Thyroid gland (tissue), 4 donors: ENCODE data around the gene KHNYN. TPM values are rescaled to one million over a fixed set of nuclear protein-coding genes. Genes with fewer than 3 reads are reported as not detected.

ENCODE experiments used
- DNase-seq, 2 donors: peaks; one replicate each; pipeline ENCODE4 v3.0.0-alpha.2; 2019
- H3K27ac ChIP-seq, 3 donors: fragments of 200-600 bp; sonication (generic); 1 replicate in 2 of 3; 2 replicates in 1 of 3; pipeline ENCODE4 v1.5.1; 2016 to 2019; ENCODE audit warnings: mild to moderate bottlenecking in 1 of 3, moderate library complexity in 1 of 3
- H3K27me3 ChIP-seq: fragments of 200-600 bp; sonication (generic); one replicate; pipeline ENCODE4 v1.5.1; 2019
- H3K36me3 ChIP-seq, 2 donors: fragments of 200-600 bp; sonication (generic); one replicate each; pipeline ENCODE4 v1.5.1; 2016 to 2019
- H3K4me1 ChIP-seq, 2 donors: fragments of 200-600 bp; sonication (generic); one replicate each; pipeline ENCODE4 v1.5.1; 2017 to 2019
- H3K4me3 ChIP-seq, 3 donors: fragments of 200-600 bp; sonication (generic); replicated peaks in 1 of 3; 1 replicate in 2 of 3; 2 replicates in 1 of 3; pipeline ENCODE4 v1.5.1; 2016; ENCODE audit warnings: mild to moderate bottlenecking in 1 of 3
- H3K9me3 ChIP-seq: fragments of 200-600 bp; sonication (generic); one replicate; pipeline ENCODE4 v1.5.1; 2017
- POLR2A ChIP-seq, 2 donors: fragments of 450-650 bp; IDR thresholded peaks; one replicate each; pipeline ENCODE4 v1.6.1; 2017; ENCODE audit warnings: antibody characterized with exemption in 2 of 2, mild to moderate bottlenecking in 2 of 2, moderate library complexity in 1 of 2
- WGBS, 2 donors: methylation state at CpG; one replicate each; pipeline ENCODE4 v1.1.5; 2017; 5-methylcytosine and 5-hydroxymethylcytosine counted together
- intact Hi-C: fragments of 100-400 bp; cut with DNase I; formaldehyde crosslinking; loops from one replicate; pipeline ENCODE4 v1.15.1; 2023
- total RNA-seq, 4 donors: library from RNA; depleted of rRNA; stranded (reverse); fragments of >200 nt; gene quantifications; one replicate each; pipeline ENCODE4 v1.2.3, GENCODE V29; 2016
- TF ChIP-seq, protein P1 (sequence below), 6 experiments: fragments of 200-600 bp in 3 of 6; fragments of 450-650 bp in 3 of 6; sonication (generic) in 3 of 6; IDR thresholded peaks; one replicate each; pipeline ENCODE4 v1.5.1; 2016 to 2019; ENCODE audit warnings: antibody characterized with exemption in 6 of 6, mild to moderate bottlenecking in 2 of 6, inconsistent platforms in 1 of 6, moderate library complexity in 1 of 6

Gene KHNYN
- total RNA-seq, 4 donors from 2014 or later, result 46.9 to 75.0 (median 48.3) TPM

DNA sequence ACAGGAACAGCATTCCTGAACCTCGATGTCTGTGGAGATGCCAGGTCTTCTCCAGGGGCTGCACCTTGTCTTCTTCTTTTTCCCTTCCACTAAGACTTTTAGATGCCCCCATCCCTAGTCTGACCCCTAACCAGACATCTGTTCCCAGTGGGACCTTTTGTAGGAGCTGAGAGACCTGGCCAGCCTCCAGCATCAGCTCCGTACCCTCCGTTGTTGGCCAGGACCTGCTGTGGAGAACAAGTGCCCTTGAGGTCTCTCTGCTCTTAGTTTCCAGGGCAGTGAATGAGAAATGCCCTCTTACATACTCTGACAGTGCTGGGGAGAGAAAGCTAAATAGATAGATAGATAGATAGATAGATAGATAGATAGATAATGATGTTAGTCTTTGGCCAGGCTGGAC lies 29.6 kb downstream of the KHNYN start:
- 41 to 60% methylated on average over 3 of the region's 3 CpGs for WGBS, 2 donors
- H3K27ac ChIP-seq, result no peak overlapping the region
- intact Hi-C loops, result no loop called here
- no peak overlapping the region for H3K4me3 ChIP-seq
- H3K4me1 ChIP-seq, result peaks cover 7 to 20% of the 10 kb centered on the region in 2 donors
- no peaks in the 10 kb centered on the region for H3K36me3 ChIP-seq
- TF ChIP-seq, protein P1, sequence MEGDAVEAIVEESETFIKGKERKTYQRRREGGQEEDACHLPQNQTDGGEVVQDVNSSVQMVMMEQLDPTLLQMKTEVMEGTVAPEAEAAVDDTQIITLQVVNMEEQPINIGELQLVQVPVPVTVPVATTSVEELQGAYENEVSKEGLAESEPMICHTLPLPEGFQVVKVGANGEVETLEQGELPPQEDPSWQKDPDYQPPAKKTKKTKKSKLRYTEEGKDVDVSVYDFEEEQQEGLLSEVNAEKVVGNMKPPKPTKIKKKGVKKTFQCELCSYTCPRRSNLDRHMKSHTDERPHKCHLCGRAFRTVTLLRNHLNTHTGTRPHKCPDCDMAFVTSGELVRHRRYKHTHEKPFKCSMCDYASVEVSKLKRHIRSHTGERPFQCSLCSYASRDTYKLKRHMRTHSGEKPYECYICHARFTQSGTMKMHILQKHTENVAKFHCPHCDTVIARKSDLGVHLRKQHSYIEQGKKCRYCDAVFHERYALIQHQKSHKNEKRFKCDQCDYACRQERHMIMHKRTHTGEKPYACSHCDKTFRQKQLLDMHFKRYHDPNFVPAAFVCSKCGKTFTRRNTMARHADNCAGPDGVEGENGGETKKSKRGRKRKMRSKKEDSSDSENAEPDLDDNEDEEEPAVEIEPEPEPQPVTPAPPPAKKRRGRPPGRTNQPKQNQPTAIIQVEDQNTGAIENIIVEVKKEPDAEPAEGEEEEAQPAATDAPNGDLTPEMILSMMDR (IDR thresholded peaks at IDR 0.05), result no peak
- no peak for TF ChIP-seq POLR2A (IDR thresholded peaks at IDR 0.05)
- H3K9me3 ChIP-seq, result no peaks in the 10 kb centered on the region
- DNase-seq, result peak; percentile 58 to 60
- no peaks in the 10 kb centered on the region for H3K27me3 ChIP-seq

GRCh38 chr14:24461336-24461735 lies 31.6 kb downstream of the KHNYN start:
- TF ChIP-seq, protein P1 (IDR thresholded peaks at IDR 0.05), result no peak
- no peak for TF ChIP-seq POLR2A (IDR thresholded peaks at IDR 0.05)
- no peaks in the 10 kb centered on the region for H3K9me3 ChIP-seq
- intact Hi-C loops, result no loop called here

DNA sequence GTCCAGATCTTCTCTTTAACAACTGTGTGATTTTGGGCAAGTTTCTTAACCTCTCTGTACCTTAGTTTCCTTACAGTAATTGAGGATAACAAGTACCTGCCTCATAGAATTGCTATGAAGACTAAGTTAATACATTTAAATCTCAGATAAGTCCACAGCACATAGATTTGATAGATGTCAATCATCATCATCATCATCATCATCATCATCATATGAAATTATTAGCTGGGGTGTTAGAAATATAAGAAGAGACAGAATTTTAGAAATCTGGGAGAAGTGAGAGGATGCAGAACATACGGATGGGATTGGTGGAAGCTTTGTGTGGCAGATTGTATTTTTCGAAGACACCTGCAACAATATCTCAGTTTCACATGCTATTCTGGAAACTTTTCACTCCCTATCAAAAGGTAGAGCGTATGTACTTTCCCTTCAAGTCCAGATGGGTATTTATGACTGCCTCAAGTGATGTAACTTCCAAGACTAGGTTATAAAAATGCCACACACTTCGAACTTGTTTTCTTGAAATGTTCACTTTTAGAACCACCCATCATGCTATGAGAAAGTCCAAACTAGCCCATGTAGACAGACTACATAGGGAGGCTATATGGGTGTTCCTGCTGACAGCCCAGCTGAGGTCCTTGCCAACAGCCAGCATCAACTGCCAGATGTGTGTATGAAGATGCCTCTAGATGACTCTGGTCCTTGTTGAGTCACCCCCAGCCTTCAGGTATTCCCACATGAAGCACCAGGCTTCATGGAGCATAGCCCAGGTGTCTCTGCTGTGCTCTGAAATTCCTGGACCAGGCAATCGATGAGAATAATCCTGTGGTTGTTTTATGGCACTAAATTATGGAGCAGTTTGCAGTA lies 33.5 kb downstream of the KHNYN start:
- no peaks in the 10 kb centered on the region for H3K27me3 ChIP-seq
- no peak for TF ChIP-seq POLR2A (IDR thresholded peaks at IDR 0.05)
- WGBS, 2 donors, result 55 to 62% methylated on average over 5 of the region's 5 CpGs
- H3K4me3 ChIP-seq, result no peak overlapping the region
- peaks cover 7 to 15% of the 10 kb centered on the region in 2 donors for H3K4me1 ChIP-seq
- no peak for DNase-seq
- H3K27ac ChIP-seq, result no peak overlapping the region
- intact Hi-C loops, result no loop called here
- no peaks in the 10 kb centered on the region for H3K9me3 ChIP-seq
- no peaks in the 10 kb centered on the region for H3K36me3 ChIP-seq

More at GRCh38 chr14:24461336-24461735, 31.6 kb downstream of the KHNYN start:
- peaks cover 7 to 20% of the 10 kb centered on the region in 2 donors for H3K4me1 ChIP-seq
- no peaks in the 10 kb centered on the region for H3K36me3 ChIP-seq
- no peaks in the 10 kb centered on the region for H3K27me3 ChIP-seq
- H3K27ac ChIP-seq, result no peak overlapping the region
- H3K4me3 ChIP-seq, result no peak overlapping the region
- no peak for DNase-seq

DNA sequence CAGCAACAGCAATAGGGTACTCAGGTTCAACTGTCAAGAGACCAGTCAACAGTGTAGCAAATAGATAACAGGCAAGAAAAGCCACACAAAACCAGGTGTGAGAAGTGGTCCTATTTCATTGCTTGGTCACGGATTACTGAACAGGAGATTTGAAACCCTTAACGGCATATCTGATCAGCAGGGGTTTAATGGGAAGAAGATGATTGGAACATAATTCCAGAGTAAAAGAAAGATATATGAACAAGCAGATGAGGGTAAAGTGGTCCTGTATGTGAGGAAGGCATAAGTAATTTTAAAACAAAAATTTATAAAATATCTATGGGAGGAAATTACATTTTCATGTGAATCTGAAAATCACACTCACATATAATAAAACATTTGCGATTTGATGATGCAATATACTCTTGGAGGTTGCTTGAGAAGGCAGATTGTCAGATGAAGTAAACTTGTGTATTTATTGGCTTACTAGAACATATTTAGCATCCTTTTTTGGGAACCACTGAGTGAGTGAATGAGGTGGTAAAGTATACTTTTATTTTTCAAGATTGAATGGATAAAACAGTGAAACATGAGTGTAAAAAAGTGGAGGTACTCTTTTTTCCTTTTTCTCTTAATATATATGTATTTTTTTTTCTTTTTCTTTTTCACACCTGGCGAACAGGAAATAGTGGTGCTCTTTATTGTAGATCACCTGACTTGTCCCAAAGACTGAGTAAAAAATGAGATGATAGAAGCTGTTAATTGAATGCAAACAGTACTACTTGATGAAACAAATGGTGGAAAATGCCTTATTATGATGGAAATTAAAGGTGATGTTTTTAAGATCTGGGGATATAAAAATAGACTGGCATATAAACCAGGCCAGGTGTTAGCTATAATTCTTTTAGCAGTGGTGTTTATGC lies 34.4 kb downstream of the KHNYN start:
- intact Hi-C loops, result no loop called here

DNA sequence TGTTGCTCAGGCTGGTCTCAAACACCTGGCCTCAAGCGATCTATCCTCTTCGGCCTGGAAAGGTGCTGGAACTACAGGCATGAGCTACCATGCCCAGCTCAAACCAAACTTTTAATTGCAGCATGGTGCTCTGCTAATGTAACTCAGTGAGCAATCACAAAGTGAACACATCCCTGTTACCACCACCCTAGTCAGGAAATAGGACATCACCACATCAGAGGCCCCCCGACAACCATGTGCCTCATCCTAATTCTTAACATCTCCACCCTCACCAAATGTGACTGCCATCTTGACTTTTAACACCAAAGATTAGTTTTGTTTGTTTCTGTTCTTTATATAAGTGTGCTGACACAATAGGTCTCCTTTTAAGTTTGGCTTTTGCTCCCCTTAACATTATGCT lies 35.6 kb downstream of the KHNYN start:
- WGBS, 2 donors, result 96 to 98% methylated on average over 3 of the region's 3 CpGs
- H3K27me3 ChIP-seq, result no peaks in the 10 kb centered on the region
- no peaks in the 10 kb centered on the region for H3K4me1 ChIP-seq
- H3K4me3 ChIP-seq, result no peak overlapping the region
- DNase-seq, result no peak
- intact Hi-C loops, result no loop called here
- TF ChIP-seq, protein P1 (IDR thresholded peaks at IDR 0.05), result no peak
- no peak for TF ChIP-seq POLR2A (IDR thresholded peaks at IDR 0.05)
- H3K27ac ChIP-seq, result no peak overlapping the region
- H3K9me3 ChIP-seq, result no peaks in the 10 kb centered on the region
- no peaks in the 10 kb centered on the region for H3K36me3 ChIP-seq

More for the DNA sequence above, 34.4 kb downstream of the KHNYN start:
- no peak for TF ChIP-seq POLR2A (IDR thresholded peaks at IDR 0.05)
- TF ChIP-seq, protein P1 (IDR thresholded peaks at IDR 0.05), result no peak
- H3K4me3 ChIP-seq, result no peak overlapping the region
- H3K9me3 ChIP-seq, result no peaks in the 10 kb centered on the region
- no peak for DNase-seq
- H3K36me3 ChIP-seq, result no peaks in the 10 kb centered on the region
- H3K4me1 ChIP-seq, result peaks cover 3 to 8% of the 10 kb centered on the region in 2 donors
- H3K27me3 ChIP-seq, result no peaks in the 10 kb centered on the region
- 63 to 64% methylated on average over 4 of the region's 4 CpGs for WGBS, 2 donors
- H3K27ac ChIP-seq, result no peak overlapping the region
